Activated naive CD4-positive, alpha-beta T cell treated with anti-CD3 and anti-CD28 coated beads, Interleukin-2, amount 50 U/mL, for 16 hours (primary cell): ENCODE results near the gene PGAM2.
A peak's percentile ranks its signal among the peaks of the same experiment; 100 is the strongest.

Source experiments
- DNase-seq: peaks from one replicate; pipeline ENCODE4 v3.0.0-alpha.2; 2020

Gene PGAM2

GRCh38 chr7:44065431-44066110, at the start of gene PGAM2:
Gene PGAM2 (minus strand): TSS chr7:44065567. CDS start chr7:44065529, 38 bp downstream.
- DNase-seq, result no peak

DNA sequence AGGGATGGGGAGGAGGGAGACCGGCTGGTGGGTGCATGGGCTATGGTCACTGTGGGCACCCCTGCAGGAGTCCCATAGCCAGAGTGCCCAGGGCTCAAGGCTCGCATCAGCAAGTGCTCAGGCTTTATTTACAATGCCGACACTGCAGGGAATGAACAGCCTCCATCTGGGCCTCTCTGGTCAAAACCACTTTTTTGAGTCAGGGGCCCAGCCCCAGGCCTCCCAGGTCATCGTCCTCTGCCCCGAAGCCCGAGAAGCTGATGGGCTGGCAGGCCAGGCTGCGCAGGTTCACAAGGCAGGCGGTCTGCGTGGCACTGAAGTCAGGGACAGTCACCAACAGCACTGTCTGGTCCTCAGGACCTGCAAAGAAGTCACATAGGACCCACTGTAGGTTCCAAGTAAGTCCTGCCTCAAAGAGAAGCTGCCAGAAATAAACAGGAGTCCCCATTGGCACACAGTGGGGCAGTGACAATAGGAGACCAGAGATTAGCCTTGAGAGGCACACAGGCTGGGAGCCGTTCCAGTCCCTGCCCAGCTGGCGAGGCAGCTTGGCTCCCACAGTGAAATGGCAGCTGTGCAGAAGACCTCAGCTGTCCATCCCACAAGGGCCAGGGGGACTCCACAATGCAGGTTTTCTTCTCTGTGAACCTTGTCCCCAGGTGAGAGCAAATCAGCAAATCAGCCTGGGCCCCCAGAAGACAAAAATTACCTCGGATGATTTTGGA, 49.4 kb upstream of the PGAM2 start:
- DNase-seq, result no peak

DNA sequence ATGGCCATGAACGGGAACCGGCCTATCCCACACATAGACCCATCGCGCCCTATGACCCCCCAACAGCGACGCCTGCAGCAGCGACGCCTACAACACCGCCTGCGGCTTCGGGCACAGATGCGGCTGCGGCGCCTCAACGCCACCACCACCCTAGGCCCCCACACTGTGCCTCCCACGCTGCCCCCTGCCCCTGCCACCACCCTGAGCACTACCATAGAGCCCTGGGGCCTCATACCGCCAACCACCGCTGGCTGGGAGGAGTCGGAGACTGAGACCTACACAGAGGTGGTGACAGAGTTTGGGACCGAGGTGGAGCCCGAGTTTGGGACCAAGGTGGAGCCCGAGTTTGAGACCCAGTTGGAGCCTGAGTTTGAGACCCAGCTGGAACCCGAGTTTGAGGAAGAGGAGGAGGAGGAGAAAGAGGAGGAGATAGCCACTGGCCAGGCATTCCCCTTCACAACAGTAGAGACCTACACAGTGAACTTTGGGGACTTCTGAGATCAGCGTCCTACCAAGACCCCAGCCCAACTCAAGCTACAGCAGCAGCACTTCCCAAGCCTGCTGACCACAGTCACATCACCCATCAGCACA, 48.5 kb upstream of the PGAM2 start:
- DNase-seq, result no peak

GRCh38 chr7:44112997-44113763, 47.8 kb upstream of the PGAM2 start:
- DNase-seq, result no peak

- DNase-seq, result no peak
These were observed 47.0 kb upstream of the PGAM2 start for GRCh38 chr7:44112231-44112996.

DNA sequence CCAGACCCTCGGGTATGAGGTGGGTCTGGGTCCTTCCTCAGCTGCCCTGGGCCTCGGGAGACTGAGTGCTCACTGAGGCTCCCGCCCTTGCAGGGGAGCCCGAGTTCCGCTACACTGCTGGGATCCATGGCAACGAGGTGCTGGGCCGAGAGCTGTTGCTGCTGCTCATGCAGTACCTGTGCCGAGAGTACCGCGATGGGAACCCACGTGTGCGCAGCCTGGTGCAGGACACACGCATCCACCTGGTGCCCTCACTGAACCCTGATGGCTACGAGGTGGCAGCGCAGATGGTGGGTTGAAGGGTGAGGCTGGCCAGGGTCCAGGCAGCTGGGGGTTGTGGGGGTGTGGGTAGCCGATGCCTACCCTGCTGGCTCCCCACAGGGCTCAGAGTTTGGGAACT, 46.4 kb upstream of the PGAM2 start:
- DNase-seq, result no peak

DNA sequence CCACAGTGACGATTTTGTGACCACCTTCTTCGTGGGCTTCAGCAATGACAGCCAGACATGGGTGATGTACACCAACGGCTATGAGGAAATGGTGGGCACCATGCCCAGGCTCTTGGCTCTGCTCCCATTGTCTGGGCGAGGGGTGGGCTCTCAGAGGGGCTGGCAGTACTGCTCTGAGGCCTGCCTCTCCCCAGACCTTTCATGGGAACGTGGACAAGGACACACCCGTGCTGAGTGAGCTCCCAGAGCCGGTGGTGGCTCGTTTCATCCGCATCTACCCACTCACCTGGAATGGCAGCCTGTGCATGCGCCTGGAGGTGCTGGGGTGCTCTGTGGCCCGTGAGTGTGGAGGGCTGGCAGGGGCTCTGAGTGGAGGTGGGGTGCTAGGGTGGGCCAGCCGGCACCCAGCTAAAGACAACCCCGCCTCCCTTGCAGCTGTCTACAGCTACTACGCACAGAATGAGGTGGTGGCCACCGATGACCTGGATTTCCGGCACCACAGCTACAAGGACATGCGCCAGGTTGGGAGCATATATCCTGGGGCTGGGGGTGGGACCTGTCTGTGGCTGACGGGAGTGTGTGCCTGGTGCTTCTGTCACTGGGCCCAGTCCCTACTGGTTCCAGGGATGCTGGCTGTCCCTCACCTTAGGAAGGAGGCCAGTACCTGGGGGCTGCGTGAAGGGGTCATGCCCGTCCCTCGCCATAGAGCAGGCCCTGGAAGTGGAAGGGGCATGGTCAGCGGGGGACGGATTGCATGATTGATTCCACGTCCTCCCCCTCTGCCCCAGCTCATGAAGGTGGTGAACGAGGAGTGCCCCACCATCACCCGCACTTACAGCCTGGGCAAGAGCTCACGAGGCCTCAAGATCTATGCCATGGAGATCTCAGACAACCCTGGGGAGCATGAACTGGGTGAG, 45.6 kb upstream of the PGAM2 start:
- no peak for DNase-seq

DNA sequence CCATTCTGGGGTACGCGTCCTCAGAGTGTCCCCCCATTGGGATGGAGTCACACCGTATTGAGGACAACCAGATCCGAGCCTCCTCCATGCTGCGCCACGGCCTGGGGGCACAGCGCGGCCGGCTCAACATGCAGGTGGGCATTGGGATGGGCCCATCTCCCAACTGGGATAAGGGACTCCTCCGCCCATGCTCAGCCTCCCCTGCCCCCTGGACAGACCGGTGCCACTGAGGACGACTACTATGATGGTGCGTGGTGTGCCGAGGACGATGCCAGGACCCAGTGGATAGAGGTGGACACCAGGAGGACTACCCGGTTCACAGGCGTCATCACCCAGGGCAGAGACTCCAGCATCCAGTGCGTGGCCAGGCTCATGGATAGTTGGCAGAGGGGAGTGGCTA, 44.6 kb upstream of the PGAM2 start:
- DNase-seq, result no peak

GRCh38 chr7:44108768-44109750, 43.7 kb upstream of the PGAM2 start:
- DNase-seq, result peak; percentile 39

DNA sequence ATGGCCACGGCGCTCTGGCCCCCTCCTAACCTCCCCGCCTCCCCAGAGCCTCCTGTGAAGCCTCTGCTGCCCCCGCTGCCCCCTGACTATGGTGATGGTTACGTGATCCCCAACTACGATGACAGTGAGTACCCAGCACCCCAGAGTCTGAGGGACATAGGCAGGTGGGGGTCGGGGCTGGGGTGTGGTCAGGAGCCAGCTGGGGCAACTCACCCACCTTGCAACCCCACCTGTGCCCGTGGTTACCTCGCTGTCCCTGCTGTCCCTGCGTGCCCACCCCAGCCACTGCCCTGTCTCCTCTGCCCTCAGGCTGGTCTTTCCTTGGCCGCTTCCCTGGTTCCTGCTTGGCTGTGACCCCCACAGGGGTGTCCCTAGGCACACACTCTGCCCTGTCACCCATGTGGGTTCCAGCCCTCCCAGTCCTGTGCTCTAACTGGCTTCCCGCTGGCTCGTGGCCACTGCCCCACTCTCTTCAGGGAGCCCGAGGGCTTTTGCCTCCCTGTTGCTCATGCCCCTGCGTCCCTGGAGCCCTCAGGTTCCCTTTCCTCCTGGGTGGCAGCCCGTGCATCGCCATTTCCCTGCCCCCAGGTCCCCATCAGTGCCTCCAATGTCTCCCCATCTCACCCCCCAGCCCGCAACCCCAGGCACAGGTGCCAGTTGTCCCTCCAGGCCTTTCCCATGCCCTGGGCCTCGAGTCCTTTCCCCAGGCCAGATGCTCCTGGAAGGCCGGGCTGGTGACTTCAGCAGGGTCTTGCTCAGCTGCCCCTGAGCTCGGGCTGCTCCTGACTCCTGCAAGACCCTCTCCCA, 42.8 kb upstream of the PGAM2 start:
- DNase-seq, result no peak

DNA sequence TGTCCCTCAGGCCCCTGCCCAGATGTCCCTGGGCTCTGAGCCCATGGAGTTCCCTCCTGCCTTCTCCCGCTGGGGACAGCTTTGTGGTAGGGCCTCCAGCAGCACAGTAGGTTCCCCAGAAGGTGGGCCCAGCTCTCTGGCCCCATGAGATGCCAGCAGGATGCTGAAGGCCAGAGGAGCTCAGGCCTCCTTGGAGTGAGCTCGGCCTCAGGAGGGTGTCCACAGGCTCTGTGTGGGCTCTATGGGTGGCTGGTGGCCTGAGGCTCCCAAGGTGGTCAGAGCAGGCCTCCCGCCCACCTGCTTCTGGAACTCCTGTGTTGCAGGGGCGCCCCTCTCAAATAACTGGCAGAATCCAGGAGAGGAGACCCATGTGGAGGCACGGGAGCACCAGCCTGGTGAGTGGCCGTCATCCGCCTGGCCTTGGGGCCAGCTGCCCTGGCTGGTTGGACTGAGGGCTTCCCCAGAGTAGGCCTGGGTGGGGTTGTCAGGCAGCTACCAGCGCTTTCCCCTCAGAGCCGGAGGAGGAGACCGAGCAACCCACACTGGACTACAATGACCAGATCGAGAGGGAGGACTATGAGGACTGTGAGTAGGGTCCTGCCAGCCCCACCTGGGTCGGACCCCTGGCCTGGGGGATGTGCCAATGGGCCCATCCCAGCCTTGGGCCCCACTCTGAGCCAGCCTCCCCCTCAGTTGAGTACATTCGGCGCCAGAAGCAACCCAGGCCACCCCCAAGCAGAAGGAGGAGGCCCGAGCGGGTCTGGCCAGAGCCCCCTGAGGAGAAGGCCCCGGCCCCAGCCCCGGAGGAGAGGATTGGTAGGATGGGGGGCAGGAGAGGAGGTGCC, 42.0 kb upstream of the PGAM2 start:
- DNase-seq, result no peak

DNA sequence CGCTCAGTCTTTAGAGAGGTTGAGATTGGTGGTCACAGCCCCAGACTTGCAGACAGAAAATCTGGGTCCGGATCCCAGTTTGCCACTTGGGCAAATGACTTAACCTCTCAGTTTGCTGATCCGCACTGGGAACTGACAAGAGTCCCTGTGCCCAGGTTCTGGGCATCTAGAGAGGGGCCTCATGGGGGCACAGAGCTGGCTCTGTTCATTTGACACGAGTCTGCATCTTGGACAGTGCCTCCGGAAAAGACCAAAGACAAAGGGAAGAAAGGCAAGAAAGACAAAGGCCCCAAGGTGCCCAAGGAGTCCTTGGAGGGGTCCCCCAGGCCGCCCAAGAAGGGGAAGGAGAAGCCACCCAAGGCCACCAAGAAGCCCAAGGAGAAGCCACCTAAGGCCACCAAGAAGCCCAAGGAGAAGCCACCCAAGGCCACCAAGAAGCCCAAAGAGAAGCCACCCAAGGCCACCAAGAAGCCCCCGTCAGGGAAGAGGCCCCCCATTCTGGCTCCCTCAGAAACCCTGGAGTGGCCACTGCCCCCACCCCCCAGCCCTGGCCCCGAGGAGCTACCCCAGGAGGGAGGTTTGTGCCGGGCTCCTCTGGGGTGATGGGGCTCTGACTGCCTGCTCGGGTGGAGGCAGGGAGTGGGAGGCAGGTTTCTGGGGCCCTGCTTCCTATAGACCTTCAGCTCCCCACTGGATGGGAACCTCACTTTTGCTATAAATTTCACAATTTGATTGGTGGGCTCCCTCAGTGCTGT, 41.1 kb upstream of the PGAM2 start:
- DNase-seq, result no peak

GRCh38 chr7:44105832-44106231, 40.5 kb upstream of the PGAM2 start:
- DNase-seq, result no peak

DNA sequence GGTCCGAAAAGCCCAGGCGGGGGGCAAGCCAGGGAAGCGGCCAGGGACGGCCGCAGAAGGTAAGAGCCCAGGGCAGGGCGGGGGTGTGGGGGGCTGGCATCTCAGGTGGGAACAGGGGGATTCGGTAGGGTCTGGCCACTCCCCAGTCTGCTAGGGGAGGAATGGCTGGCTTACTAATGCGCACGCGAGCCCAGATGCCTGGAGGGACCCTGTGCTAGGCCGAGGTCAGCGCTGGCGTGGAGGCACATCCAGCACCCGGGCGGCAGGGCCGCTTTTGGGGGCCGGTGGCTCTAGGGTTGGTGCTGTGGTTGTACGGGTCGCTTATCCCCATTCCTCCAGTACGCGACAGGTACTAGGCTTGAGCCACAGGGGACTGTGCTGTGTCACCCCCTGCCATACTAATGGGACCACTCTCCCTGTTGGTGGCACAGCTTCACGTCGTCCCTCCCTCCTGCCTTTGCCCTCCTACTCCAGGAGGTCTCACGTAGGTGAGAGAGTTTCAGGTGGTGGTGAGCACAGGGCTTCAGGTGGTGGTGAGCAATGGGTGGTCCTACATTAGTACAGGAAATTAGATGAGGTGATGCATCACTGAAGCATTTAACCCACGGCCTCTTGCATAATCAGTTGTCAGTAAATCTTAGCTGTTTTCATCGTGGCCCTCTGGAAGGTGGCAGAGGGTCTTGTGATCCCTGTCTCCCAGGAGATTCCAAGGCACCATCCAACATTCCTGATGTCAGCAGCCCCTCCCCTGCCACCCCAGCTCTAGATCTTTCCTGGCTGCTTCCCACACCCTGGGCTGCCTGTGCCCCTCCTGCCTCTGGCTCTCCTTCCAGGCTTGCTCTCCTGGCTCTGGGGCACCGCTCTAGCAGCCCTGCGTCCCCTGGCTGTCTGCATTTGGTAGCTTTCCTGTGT, 39.7 kb upstream of the PGAM2 start:
- DNase-seq, result no peak

- peak; percentile 52 for DNase-seq
These were observed 38.8 kb upstream of the PGAM2 start, which contains the start of gene AEBP1 for GRCh38 chr7:44103923-44104859. Gene AEBP1 (plus strand): TSS chr7:44104345. CDS start chr7:44104666, 321 bp downstream.
